OCI-LY7 (cell line): ENCODE data around the gene PYDC1.

Source experiments
- CTCF ChIP-seq: fragments of 200-600 bp; sonication (generic); conservative IDR thresholded peaks from 2 replicates; pipeline ENCODE4 v1.5.1; 2014; ENCODE audit warnings: mild to moderate bottlenecking, antibody characterized with exemption, low read length, moderate library complexity, mixed read lengths
- EZH2phosphoT487 ChIP-seq: fragments of 200-600 bp; sonication (generic); IDR thresholded peaks from 2 replicates; pipeline ENCODE4 v1.6.1; 2018; ENCODE audit warnings: low read depth, borderline replicate concordance, mild to moderate bottlenecking, mixed run types, antibody characterized with exemption, low read length, moderate library complexity, mixed read lengths

GRCh38 chr16:31248344-31248743 is 31.4 kb upstream of the PYDC1 start:
- TF ChIP-seq CTCF (no peak), EZH2phosphoT487 (no peak)
